WERI-Rb-1 (cell line): ENCODE measurements around the gene NEK11.

ENCODE experiments used
- DNase-seq: peaks from one replicate; pipeline ENCODE4 v3.0.0-alpha.2; 2020
- H3K27ac ChIP-seq: fragments of 250-450 bp; sonication (Bioruptor Pico); 2 replicates; pipeline ENCODE4 v1.5.1; 2020; ENCODE audit warnings: mild to moderate bottlenecking, moderate library complexity
- H3K27me3 ChIP-seq: fragments of 250-450 bp; sonication (Bioruptor Pico); 2 replicates; pipeline ENCODE4 v1.5.1; 2021; ENCODE audit warnings: mild to moderate bottlenecking, low read depth, moderate library complexity; ENCODE audit not compliant: insufficient read depth, severe bottlenecking
- H3K36me3 ChIP-seq: fragments of 250-450 bp; sonication (Bioruptor Pico); 2 replicates; pipeline ENCODE4 v1.5.1; 2020; ENCODE audit warnings: mild to moderate bottlenecking, moderate library complexity
- H3K4me3 ChIP-seq: 2 replicates; pipeline ENCODE4 v1.5.1; 2011; ENCODE audit warnings: low read depth, mild to moderate bottlenecking, control low read depth, low read length
- H3K9me3 ChIP-seq: fragments of 250-450 bp; sonication (Bioruptor Pico); 2 replicates; pipeline ENCODE4 v1.5.1; 2021; ENCODE audit warnings: mild to moderate bottlenecking, moderate library complexity; ENCODE audit not compliant: severe bottlenecking
- TF ChIP-seq, protein P1 (sequence below): IDR thresholded peaks from 2 replicates; pipeline ENCODE4 v1.5.1; 2011; ENCODE audit warnings: low read depth, mild to moderate bottlenecking, control low read depth, inconsistent platforms, low read length

NEK11 gene

GRCh38 chr3:131242201-131242600, 215.5 kb downstream of the NEK11 start:
- no peaks in the 10 kb centered on the region for H3K27me3 ChIP-seq
- no peaks in the 10 kb centered on the region for H3K9me3 ChIP-seq
- no peak for DNase-seq
- H3K27ac ChIP-seq, result no peak overlapping the region
- no peaks in the 10 kb centered on the region for H3K36me3 ChIP-seq
- TF ChIP-seq, protein P1, sequence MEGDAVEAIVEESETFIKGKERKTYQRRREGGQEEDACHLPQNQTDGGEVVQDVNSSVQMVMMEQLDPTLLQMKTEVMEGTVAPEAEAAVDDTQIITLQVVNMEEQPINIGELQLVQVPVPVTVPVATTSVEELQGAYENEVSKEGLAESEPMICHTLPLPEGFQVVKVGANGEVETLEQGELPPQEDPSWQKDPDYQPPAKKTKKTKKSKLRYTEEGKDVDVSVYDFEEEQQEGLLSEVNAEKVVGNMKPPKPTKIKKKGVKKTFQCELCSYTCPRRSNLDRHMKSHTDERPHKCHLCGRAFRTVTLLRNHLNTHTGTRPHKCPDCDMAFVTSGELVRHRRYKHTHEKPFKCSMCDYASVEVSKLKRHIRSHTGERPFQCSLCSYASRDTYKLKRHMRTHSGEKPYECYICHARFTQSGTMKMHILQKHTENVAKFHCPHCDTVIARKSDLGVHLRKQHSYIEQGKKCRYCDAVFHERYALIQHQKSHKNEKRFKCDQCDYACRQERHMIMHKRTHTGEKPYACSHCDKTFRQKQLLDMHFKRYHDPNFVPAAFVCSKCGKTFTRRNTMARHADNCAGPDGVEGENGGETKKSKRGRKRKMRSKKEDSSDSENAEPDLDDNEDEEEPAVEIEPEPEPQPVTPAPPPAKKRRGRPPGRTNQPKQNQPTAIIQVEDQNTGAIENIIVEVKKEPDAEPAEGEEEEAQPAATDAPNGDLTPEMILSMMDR, result no peak
- H3K4me3 ChIP-seq, result no peak overlapping the region

DNA sequence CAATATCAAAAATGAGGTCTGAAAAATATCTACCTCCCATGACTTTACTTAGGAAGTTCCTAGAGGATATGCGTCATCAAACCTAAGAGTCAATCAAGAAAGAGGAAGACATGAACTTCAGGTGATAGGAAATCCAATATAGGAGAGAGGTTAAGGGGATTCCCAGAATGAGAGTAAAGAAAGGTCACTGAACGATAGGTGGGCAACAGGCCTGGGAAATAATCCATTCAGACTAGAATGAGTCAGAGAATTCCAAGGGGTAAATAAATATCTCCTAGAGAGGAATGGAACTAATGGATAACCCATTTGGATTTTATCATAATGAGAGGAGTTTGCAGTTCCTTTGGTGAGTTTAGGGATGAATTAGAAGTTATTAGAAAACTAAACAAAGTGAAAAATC, 223.8 kb downstream of the NEK11 start:
- H3K27ac ChIP-seq, result no peak overlapping the region
- TF ChIP-seq, protein P1, result no peak
- DNase-seq, result no peak
- H3K4me3 ChIP-seq, result no peak overlapping the region
- no peaks in the 10 kb centered on the region for H3K9me3 ChIP-seq
- no peaks in the 10 kb centered on the region for H3K36me3 ChIP-seq
- no peaks in the 10 kb centered on the region for H3K27me3 ChIP-seq

DNA sequence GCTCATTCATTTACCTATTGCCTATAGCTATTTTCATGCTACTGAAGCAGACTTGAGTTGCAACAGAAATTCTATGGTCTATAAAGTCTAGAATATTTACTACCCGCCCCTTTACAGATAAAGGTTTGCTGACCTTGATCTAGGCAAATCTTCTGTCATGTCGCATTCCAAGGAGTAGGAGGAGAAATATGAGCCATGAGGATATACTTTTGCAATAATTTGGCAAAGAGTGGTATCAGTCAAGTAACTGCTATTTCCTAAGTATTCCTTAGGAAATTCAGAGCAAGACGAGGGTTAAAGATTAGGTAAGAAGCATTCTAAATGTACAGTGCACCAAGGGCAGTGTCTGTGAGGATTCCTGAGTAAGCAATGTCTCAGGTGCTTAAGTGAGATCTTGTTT, 233.8 kb downstream of the NEK11 start:
- H3K9me3 ChIP-seq, result no peaks in the 10 kb centered on the region
- H3K27ac ChIP-seq, result no peak overlapping the region
- H3K36me3 ChIP-seq, result no peaks in the 10 kb centered on the region
- no peak overlapping the region for H3K4me3 ChIP-seq
- DNase-seq, result no peak
- TF ChIP-seq, protein P1, result no peak
- no peaks in the 10 kb centered on the region for H3K27me3 ChIP-seq

DNA sequence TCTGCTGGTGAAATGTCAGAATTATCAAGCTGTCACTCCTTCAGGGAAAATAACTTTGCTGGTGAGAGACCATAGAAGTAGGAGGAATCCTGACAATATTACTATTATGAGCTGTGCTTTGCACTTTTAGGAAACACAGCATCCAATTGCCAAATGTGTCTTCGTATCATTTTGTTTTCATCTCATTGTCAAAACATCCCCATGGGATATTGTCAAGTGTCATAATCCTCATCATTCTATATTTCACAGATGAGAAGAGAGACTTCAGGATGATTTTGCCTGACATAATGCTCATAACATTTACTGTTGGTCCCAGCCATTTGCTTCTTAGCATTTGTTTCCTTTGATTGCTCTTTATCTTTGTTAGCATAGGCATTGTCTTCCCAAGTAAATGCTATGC, 234.4 kb downstream of the NEK11 start:
- no peaks in the 10 kb centered on the region for H3K9me3 ChIP-seq
- TF ChIP-seq, protein P1, result no peak
- H3K27me3 ChIP-seq, result no peaks in the 10 kb centered on the region
- no peak for DNase-seq
- H3K27ac ChIP-seq, result no peak overlapping the region
- H3K4me3 ChIP-seq, result no peak overlapping the region
- no peaks in the 10 kb centered on the region for H3K36me3 ChIP-seq

- no peak overlapping the region for H3K4me3 ChIP-seq
- H3K9me3 ChIP-seq, result no peaks in the 10 kb centered on the region
- no peaks in the 10 kb centered on the region for H3K36me3 ChIP-seq
- no peak overlapping the region for H3K27ac ChIP-seq
- no peaks in the 10 kb centered on the region for H3K27me3 ChIP-seq
- no peak for DNase-seq
- TF ChIP-seq, protein P1, result no peak
Observed at GRCh38 chr3:131275556-131275955, 248.9 kb downstream of the NEK11 start.

DNA sequence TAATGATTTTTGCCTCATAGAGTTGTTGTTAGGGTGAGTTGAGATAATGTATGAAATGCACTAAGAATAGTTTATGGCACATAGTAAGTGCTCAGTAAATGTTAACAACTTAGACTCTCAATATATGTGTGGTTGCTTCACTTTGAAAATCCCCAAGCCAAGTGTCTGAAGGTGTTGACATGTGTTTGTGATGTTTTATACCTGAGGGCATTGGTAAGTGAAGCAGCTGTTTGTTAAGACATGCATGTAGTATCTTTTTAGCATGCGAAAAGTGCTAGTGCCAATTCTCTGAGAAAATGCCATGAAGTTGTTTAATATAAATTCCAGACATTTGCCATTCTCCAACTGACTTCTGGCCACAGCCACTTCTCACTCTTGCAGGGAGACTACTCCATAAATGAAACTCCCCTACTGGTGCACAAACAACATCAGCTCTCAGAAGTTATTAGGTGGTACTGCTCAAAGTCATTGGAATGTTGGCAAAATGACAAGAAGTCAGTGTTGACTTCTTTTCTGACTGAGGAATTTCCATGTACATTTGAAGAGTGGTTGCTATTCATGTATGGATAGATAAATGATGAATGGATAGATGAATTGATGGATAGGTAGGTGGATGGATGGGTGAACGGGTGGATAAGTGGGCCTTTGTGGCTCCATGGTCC, 251.3 kb downstream of the NEK11 start:
- Histone ChIP-seq H3K9me3 (no peaks in the 10 kb centered on the region), H3K27ac (no peak overlapping the region), H3K36me3 (no peaks in the 10 kb centered on the region), H3K27me3 (no peaks in the 10 kb centered on the region), H3K4me3 (no peak overlapping the region)
- TF ChIP-seq, protein P1, result no peak
- DNase-seq, result no peak
